ENCODE measurements around the gene NOA1. TPM values are rescaled to one million over a fixed set of nuclear protein-coding genes. Genes with fewer than 3 reads are reported as not detected.

Gene NOA1
- total RNA-seq = 10 to 100 TPM; 20.3 to 34.5 (median 23.2) TPM

DNA sequence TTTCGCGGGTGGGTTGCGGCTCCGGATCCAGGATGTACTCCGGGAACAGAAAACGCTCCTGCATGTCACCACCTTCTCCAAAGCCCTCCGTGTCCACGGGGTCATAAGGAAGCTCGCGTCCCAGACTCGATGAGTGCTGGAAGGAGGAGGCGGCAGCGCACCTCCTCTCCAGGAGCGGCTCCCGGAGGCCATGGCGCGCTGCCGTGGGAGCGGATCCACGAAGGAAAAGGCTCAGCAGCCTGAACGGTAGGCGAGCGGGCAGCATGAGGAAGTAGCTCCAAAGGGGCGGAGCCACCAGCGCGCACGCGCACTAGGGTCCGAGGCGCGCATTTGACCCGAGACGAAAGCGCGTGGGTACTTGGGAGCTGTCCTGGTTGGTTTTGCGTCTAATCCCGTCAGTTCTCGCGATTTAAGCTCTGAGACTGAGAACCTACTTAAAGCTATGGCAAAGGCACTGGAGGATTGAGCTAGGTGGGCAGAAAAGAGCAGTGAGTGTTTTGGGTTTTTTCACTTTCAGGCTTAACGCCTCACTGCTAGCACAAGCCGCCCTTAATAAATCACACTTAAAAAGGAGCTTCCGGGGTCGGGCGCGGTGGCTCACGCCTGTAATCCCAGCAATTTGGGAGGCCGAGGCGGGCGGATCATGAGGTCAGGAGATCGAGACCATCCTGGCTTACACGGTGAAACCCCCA is at the start of gene NOA1:
Gene NOA1, minus strand, starts transcription at position 286 of the 692 bp plus-strand sequence. Its CDS starts 21 bp downstream, at position 265.
- peaks cover 41 to 53% of the 10 kb centered on the region in 2 donors for H3K4me1 ChIP-seq
- in situ Hi-C loops (cut with MboI; ENCODE audit: low sequenced_read_pairs in 4 of 4) (loop anchor here in 2 of 4 donors (5.0 to 25.0 kb wide), 3 partner anchors 70 to 515 kb away; partner anchors contain the start of genes REST (in 2 of the 2) and SRP72 (in 1 of the 2)), intact Hi-C loops (cut with DNase I; ENCODE audit: low total_unique reads) (loop anchor here (1.0 to 5.0 kb wide), 4 partner anchors 19 to 541 kb away; partner anchors contain the start of gene PAICS)

DNA sequence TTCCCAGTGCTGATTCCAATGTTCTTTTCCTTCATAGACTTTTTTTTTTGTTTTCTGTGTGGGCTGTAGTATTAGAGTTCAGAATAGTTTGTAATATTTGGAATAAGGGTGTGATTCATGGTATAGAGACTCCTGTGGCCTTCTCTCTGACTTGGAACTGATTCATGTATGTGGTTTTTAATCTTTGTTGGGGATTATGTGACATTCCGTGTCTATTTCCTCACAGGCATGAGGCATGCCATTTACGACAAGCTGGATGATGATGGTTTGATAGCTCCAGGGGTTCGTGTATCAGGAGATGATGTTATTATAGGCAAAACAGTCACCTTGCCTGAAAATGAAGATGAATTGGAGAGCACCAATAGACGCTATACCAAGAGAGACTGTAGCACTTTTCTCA is 45.7 kb upstream of the NOA1 start:
- intact Hi-C loops (cut with DNase I; ENCODE audit: low total_unique reads) = no loop called here
- no peak for ATAC-seq

More for the DNA sequence above, at the start of gene NOA1:
- peak within 1 kb of the TSS; percentile 81 to 95 (median 90) for H3K4me3 ChIP-seq
- peak; percentile 96 to 98 for DNase-seq
- no peaks in the 10 kb centered on the region for H3K27me3 ChIP-seq
- TF ChIP-seq, protein P1, sequence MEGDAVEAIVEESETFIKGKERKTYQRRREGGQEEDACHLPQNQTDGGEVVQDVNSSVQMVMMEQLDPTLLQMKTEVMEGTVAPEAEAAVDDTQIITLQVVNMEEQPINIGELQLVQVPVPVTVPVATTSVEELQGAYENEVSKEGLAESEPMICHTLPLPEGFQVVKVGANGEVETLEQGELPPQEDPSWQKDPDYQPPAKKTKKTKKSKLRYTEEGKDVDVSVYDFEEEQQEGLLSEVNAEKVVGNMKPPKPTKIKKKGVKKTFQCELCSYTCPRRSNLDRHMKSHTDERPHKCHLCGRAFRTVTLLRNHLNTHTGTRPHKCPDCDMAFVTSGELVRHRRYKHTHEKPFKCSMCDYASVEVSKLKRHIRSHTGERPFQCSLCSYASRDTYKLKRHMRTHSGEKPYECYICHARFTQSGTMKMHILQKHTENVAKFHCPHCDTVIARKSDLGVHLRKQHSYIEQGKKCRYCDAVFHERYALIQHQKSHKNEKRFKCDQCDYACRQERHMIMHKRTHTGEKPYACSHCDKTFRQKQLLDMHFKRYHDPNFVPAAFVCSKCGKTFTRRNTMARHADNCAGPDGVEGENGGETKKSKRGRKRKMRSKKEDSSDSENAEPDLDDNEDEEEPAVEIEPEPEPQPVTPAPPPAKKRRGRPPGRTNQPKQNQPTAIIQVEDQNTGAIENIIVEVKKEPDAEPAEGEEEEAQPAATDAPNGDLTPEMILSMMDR (IDR thresholded peaks at IDR 0.05 in 4 of 5, conservative IDR thresholded peaks at IDR 0.05 in 1 of 5) = peak in 1 of 5 experiments; percentile 1
- TF ChIP-seq POLR2A (IDR thresholded peaks at IDR 0.05) = peak; percentile 67 to 73
- H3K27ac ChIP-seq = peak within 1 kb of the TSS; percentile 81 to 94 (median 91)
- no peaks in the 10 kb centered on the region for H3K9me3 ChIP-seq
- peak; percentile 87 to 93 for ATAC-seq
- H3K36me3 ChIP-seq = peaks cover 0 to 24% of the 10 kb centered on the region in 2 donors

DNA sequence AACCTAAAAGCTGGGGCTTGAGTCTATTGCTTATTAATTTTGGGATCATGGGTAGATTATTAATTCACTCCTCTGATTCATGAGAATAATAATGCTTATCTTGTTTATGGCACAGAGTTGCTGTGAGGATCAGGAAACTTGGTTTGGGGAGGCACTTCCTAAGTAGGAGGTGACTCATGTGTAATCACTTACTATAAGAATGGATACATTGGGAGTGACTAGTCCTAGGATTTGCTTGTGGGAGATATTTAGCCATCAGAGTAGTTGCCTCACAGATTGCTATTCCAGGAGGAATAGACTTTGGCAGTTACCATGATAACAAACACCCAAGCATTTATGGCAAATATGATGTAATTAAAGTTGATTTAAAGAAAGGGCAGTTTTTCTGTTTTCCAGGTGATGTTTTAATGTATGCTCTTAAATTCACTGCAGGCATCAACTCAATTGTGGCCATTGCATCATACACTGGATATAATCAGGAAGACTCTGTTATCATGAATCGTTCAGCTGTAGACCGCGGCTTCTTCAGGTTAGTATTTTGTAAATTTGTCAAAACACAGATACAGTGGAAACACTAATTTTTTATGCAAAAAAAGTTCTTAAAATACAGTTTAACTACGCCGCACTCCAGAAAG is 43.2 kb upstream of the NOA1 start:
- Histone ChIP-seq H3K27ac (peak overlapping the region in 1 of 4 donors; percentile 23), H3K36me3 (peaks cover 17 to 83% of the 10 kb centered on the region in 2 donors), H3K9me3 (no peaks in the 10 kb centered on the region), H3K4me1 (no peaks in the 10 kb centered on the region), H3K4me3 (no peak overlapping the region), H3K27me3 (no peaks in the 10 kb centered on the region)
- no peak for DNase-seq
- in situ Hi-C loops (cut with MboI; ENCODE audit: low sequenced_read_pairs in 4 of 4) = no loop called here
- no peak for TF ChIP-seq POLR2A (IDR thresholded peaks at IDR 0.05)
- TF ChIP-seq, protein P1 (IDR thresholded peaks at IDR 0.05 in 4 of 5, conservative IDR thresholded peaks at IDR 0.05 in 1 of 5) = no peak
- intact Hi-C loops (cut with DNase I; ENCODE audit: low total_unique reads) = no loop called here
- peak in 1 of 2 donors; percentile 42 for ATAC-seq

More for the DNA sequence above, 45.7 kb upstream of the NOA1 start:
- TF ChIP-seq POLR2A (IDR thresholded peaks at IDR 0.05) = no peak
- TF ChIP-seq, protein P1 (IDR thresholded peaks at IDR 0.05 in 4 of 5, conservative IDR thresholded peaks at IDR 0.05 in 1 of 5) = no peak
- Histone ChIP-seq H3K4me1 (no peaks in the 10 kb centered on the region), H3K27ac (no peak overlapping the region), H3K4me3 (no peak overlapping the region), H3K27me3 (no peaks in the 10 kb centered on the region), H3K36me3 (peaks cover 17 to 84% of the 10 kb centered on the region in 2 donors), H3K9me3 (no peaks in the 10 kb centered on the region)
- in situ Hi-C loops (cut with MboI; ENCODE audit: low sequenced_read_pairs in 4 of 4) = no loop called here
- DNase-seq = no peak

DNA sequence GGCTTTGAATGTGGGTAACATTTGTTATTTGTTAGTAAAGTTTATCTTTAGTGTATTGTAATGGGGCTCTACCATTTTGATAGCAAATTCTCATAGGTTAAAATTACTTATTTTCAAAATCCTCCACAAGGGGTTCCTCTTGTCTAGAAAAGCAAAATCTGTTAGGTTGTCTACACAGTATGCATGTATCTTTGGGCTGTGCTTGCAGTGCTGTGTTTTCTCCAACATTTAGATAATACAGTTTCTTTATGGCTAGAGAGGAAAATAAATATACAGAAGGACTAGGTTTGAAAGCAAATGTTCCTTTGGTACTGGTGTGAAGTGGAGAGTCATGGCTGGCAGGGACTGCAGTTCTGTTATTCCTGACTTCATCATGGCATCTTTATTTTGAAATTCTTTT is 41.6 kb upstream of the NOA1 start:
- Histone ChIP-seq H3K4me3 (no peak overlapping the region), H3K4me1 (no peaks in the 10 kb centered on the region), H3K27me3 (no peaks in the 10 kb centered on the region), H3K27ac (no peak overlapping the region), H3K36me3 (peaks cover 16 to 83% of the 10 kb centered on the region in 2 donors), H3K9me3 (no peaks in the 10 kb centered on the region)
- intact Hi-C loops (cut with DNase I; ENCODE audit: low total_unique reads) (no loop called here), in situ Hi-C loops (cut with MboI; ENCODE audit: low sequenced_read_pairs in 4 of 4) (no loop called here)
- ATAC-seq (no peak), DNase-seq (no peak)
- no peak for TF ChIP-seq POLR2A (IDR thresholded peaks at IDR 0.05)
- TF ChIP-seq, protein P1 (IDR thresholded peaks at IDR 0.05 in 4 of 5, conservative IDR thresholded peaks at IDR 0.05 in 1 of 5) = peak in 1 of 5 experiments; percentile 13
